Peyer's patch (tissue), 4 donors: ENCODE data around the gene PAEP. TPM values are rescaled to one million over a fixed set of nuclear protein-coding genes. Genes with fewer than 3 reads are reported as not detected.
"Not testable (repeated sequence)": the region's sequence is repeated elsewhere in the genome, so short reads cannot be mapped to it uniquely, and the experiment has no call there.

Experiments used
- DNase-seq, 3 donors: peaks; one replicate each; pipeline ENCODE4 v3.0.0-alpha.2; 2017 to 2019
- H3K27ac ChIP-seq, 4 donors: fragments of 200-600 bp; sonication (generic); one replicate each; pipeline ENCODE4 v1.5.1; 2016 to 2019
- H3K27me3 ChIP-seq, 2 donors: fragments of 200-600 bp; sonication (generic); one replicate each; pipeline ENCODE4 v1.5.1; 2019
- H3K36me3 ChIP-seq, 3 donors: fragments of 200-600 bp; sonication (generic); one replicate each; pipeline ENCODE4 v1.5.1; 2016 to 2019
- H3K4me1 ChIP-seq, 4 donors: fragments of 200-600 bp; sonication (generic); one replicate each; pipeline ENCODE4 v1.5.1; 2016 to 2019
- H3K4me3 ChIP-seq, 4 donors: fragments of 200-600 bp; sonication (generic); 1 replicate in 3 of 4; 2 replicates in 1 of 4; pipeline ENCODE4 v1.5.1; 2016 to 2019; ENCODE audit warnings: mild to moderate bottlenecking in 1 of 4
- H3K9me3 ChIP-seq, 4 donors: fragments of 200-600 bp; sonication (generic); one replicate each; pipeline ENCODE4 v1.5.1; 2016 to 2019; ENCODE audit warnings: mild to moderate bottlenecking in 1 of 4
- CTCF ChIP-seq, 6 experiments: fragments of 450-650 bp in 4 of 6; fragments of 200-600 bp in 2 of 6; sonication (generic) in 1 of 6; IDR thresholded peaks; one replicate each; pipeline ENCODE4 v1.5.1; 2017 to 2019; ENCODE audit warnings: antibody characterized with exemption in 6 of 6, mild to moderate bottlenecking in 3 of 6, moderate library complexity in 1 of 6
- POLR2A ChIP-seq, 2 donors: fragments of 450-650 bp; IDR thresholded peaks; one replicate each; pipeline ENCODE4 v1.5.1; 2017; ENCODE audit warnings: antibody characterized with exemption in 2 of 2, mild to moderate bottlenecking in 2 of 2, moderate library complexity in 2 of 2
- total RNA-seq, 4 donors: library from RNA; depleted of rRNA; stranded (reverse); fragments of >200 nt; gene quantifications; one replicate each; pipeline ENCODE4 v1.1.0, GENCODE V29; 2016

PAEP gene
- total RNA-seq, result not detected

- Histone ChIP-seq H3K4me3 (no peak within 1 kb of the TSS), H3K36me3 (no peaks in the 10 kb centered on the region), H3K9me3 (no peaks in the 10 kb centered on the region), H3K27me3 (no peaks in the 10 kb centered on the region), H3K27ac (no peak within 1 kb of the TSS), H3K4me1 (no peaks in the 10 kb centered on the region)
- peak in 1 of 3 donors; percentile 39 for DNase-seq
- TF ChIP-seq POLR2A (IDR thresholded peaks at IDR 0.05), result no peak
- no peak for TF ChIP-seq CTCF (IDR thresholded peaks at IDR 0.05)
These were observed at the start of gene PAEP for GRCh38 chr9:135561391-135562234. PAEP (plus strand) TSS chr9:135561756.

GRCh38 chr9:135512241-135512603 is 49.3 kb upstream of the PAEP start:
- Histone ChIP-seq H3K4me3 (no peak overlapping the region), H3K27me3 (no peaks in the 10 kb centered on the region), H3K27ac (no peak overlapping the region), H3K4me1 (no peaks in the 10 kb centered on the region), H3K9me3 (no peaks in the 10 kb centered on the region), H3K36me3 (no peaks in the 10 kb centered on the region)
- TF ChIP-seq POLR2A (IDR thresholded peaks at IDR 0.05) (no peak), CTCF (IDR thresholded peaks at IDR 0.05) (no peak)
- peak in 2 of 3 donors; percentile 8 to 11 for DNase-seq

- Histone ChIP-seq H3K27me3 (no peaks in the 10 kb centered on the region), H3K36me3 (no peaks in the 10 kb centered on the region), H3K27ac (no peak overlapping the region), H3K4me3 (no peak overlapping the region), H3K9me3 (no peaks in the 10 kb centered on the region), H3K4me1 (no peaks in the 10 kb centered on the region)
- peak in 2 of 3 donors; percentile 16 to 33 for DNase-seq
- TF ChIP-seq CTCF (IDR thresholded peaks at IDR 0.05) (no peak), POLR2A (IDR thresholded peaks at IDR 0.05) (no peak)
These were observed 48.7 kb upstream of the PAEP start for GRCh38 chr9:135512904-135513303.

- Histone ChIP-seq H3K27me3 (no peaks in the 10 kb centered on the region), H3K4me3 (no peak overlapping the region), H3K9me3 (no peaks in the 10 kb centered on the region), H3K27ac (no peak overlapping the region), H3K36me3 (no peaks in the 10 kb centered on the region), H3K4me1 (no peaks in the 10 kb centered on the region)
- DNase-seq, result peak in 2 of 3 donors; percentile 25 to 26
- TF ChIP-seq POLR2A (IDR thresholded peaks at IDR 0.05) (no peak), CTCF (IDR thresholded peaks at IDR 0.05) (no peak)
These were observed 48.2 kb upstream of the PAEP start for GRCh38 chr9:135513351-135513846.

GRCh38 chr9:135513906-135514305 is 47.6 kb upstream of the PAEP start:
- not testable (repeated sequence) for H3K4me1 ChIP-seq, H3K4me3 ChIP-seq, H3K36me3 ChIP-seq, H3K27ac ChIP-seq, DNase-seq, H3K27me3 ChIP-seq, H3K9me3 ChIP-seq

GRCh38 chr9:135514342-135515082 is 47.0 kb upstream of the PAEP start:
- peak in 1 of 3 donors; percentile 23 for DNase-seq
- Histone ChIP-seq H3K27ac (no peak overlapping the region), H3K4me1 (no peaks in the 10 kb centered on the region), H3K4me3 (no peak overlapping the region), H3K36me3 (no peaks in the 10 kb centered on the region), H3K9me3 (no peaks in the 10 kb centered on the region), H3K27me3 (no peaks in the 10 kb centered on the region)
- TF ChIP-seq CTCF (IDR thresholded peaks at IDR 0.05) (no peak), POLR2A (IDR thresholded peaks at IDR 0.05) (no peak)
